OCI-LY1 (cell line): ENCODE data around the gene KANK4.

Source experiments
- H2AFZ ChIP-seq: fragments of 200-600 bp; sonication (generic), shearing (Covaris generic); 2 replicates; pipeline ENCODE4 v1.6.0; 2014; ENCODE audit warnings: antibody characterized with exemption, mild to moderate bottlenecking, low read length
- H3F3A ChIP-seq: fragments of 200-600 bp; sonication (generic), shearing (Covaris generic); 2 replicates; pipeline ENCODE4 v1.6.0; 2014; ENCODE audit warnings: mild to moderate bottlenecking, antibody characterized with exemption, low read length, moderate library complexity; ENCODE audit not compliant: insufficient read depth
- H3K27ac ChIP-seq: fragments of 200-600 bp; sonication (generic); 2 replicates; pipeline ENCODE4 v1.5.1; 2014; ENCODE audit warnings: low read length, mixed run types, mild to moderate bottlenecking, low read depth; ENCODE audit not compliant: poor library complexity, severe bottlenecking
- H3K27me3 ChIP-seq: fragments of 200-600 bp; sonication (generic); 2 replicates; pipeline ENCODE4 v1.6.0; 2014; ENCODE audit warnings: antibody characterized with exemption, mild to moderate bottlenecking, low read length, moderate library complexity; ENCODE audit not compliant: insufficient read depth
- H3K36me3 ChIP-seq: fragments of 200-600 bp; sonication (generic); 2 replicates; pipeline ENCODE4 v1.6.1; 2014; ENCODE audit warnings: mild to moderate bottlenecking, antibody characterized with exemption, low read length, moderate library complexity, mixed read lengths; ENCODE audit not compliant: insufficient read depth
- H3K4me1 ChIP-seq: fragments of 200-600 bp; sonication (generic); 2 replicates; pipeline ENCODE4 v1.5.1; 2014; ENCODE audit warnings: mild to moderate bottlenecking, low read length, moderate library complexity; ENCODE audit not compliant: insufficient read depth, severe bottlenecking
- H3K4me2 ChIP-seq: fragments of 200-600 bp; sonication (generic), shearing (Covaris generic); 2 replicates; pipeline ENCODE4 v1.6.1; 2014; ENCODE audit warnings: low read length
- H3K4me3 ChIP-seq: fragments of 200-600 bp; sonication (generic); 2 replicates; pipeline ENCODE4 v1.5.1; 2014; ENCODE audit warnings: low read length, low read depth, mild to moderate bottlenecking, mixed read lengths; ENCODE audit not compliant: poor library complexity, severe bottlenecking
- H3K79me2 ChIP-seq: fragments of 200-600 bp; shearing (Covaris generic); 2 replicates; pipeline ENCODE4 v1.6.1; 2016; ENCODE audit warnings: mixed run types, low read length, mixed read lengths; ENCODE audit not compliant: insufficient read depth
- H3K9ac ChIP-seq: fragments of 200-600 bp; sonication (generic), shearing (Covaris generic); 2 replicates; pipeline ENCODE4 v1.6.1; 2014; ENCODE audit warnings: mild to moderate bottlenecking, low read length, mixed read lengths
- H3K9me2 ChIP-seq: fragments of 200-600 bp; sonication (generic), shearing (Covaris generic); 2 replicates; pipeline ENCODE4 v1.6.1; 2014; ENCODE audit warnings: low read depth, mild to moderate bottlenecking, low read length, mixed read lengths
- H3K9me3 ChIP-seq: fragments of 200-600 bp; shearing (Covaris generic); 2 replicates; pipeline ENCODE4 v1.6.1; 2014; ENCODE audit warnings: low read length, mixed read lengths
- H4K20me1 ChIP-seq: fragments of 200-600 bp; sonication (generic), shearing (Covaris generic); 2 replicates; pipeline ENCODE4 v1.6.0; 2016; ENCODE audit warnings: mild to moderate bottlenecking, low read length; ENCODE audit not compliant: insufficient read depth
- EZH2 ChIP-seq: fragments of 200-600 bp; sonication (generic), shearing (Covaris generic); IDR thresholded peaks from 2 replicates; pipeline ENCODE4 v1.8.0; 2017; ENCODE audit warnings: borderline replicate concordance, mixed run types, mild to moderate bottlenecking, antibody characterized with exemption, low read length, moderate library complexity, mixed read lengths
- TF ChIP-seq, protein P1 (sequence below): fragments of 200-600 bp; sonication (generic), shearing (Covaris generic); IDR thresholded peaks from 2 replicates; pipeline ENCODE4 v1.5.1; 2017; ENCODE audit warnings: mild to moderate bottlenecking, antibody characterized with exemption, low read length, moderate library complexity, mixed read lengths

The KANK4 gene

DNA sequence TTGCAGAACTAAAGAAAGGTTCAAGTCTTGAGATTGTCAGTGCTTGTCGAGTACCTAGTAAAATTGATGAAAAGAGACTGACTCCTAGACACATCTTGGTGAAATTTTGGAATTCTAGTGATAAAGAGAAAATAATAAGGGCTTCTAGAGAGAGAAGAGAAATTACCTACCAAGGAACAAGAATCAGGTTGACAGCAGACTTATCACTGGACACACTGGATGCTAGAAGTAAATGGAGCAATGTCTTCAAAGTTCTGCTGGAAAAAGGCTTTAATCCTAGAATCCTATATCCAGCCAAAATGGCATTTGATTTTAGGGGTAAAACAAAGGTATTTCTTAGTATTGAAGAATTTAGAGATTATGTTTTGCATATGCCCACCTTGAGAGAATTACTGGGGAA, 108.3 kb downstream of the KANK4 start:
- Histone ChIP-seq H3K27me3 (no peaks in the 10 kb centered on the region), H3F3A (no peaks in the 10 kb centered on the region), H3K36me3 (no peaks in the 10 kb centered on the region), H3K27ac (no peak overlapping the region), H3K4me1 (no peaks in the 10 kb centered on the region), H3K4me3 (no peak overlapping the region), H2AFZ (no peak overlapping the region), H3K4me2 (no peak overlapping the region), H3K9me3 (peaks cover 11% of the 10 kb centered on the region), H3K9me2 (no peaks in the 10 kb centered on the region), H3K9ac (no peak overlapping the region), H4K20me1 (no peaks in the 10 kb centered on the region), H3K79me2 (no peaks in the 10 kb centered on the region)
- TF ChIP-seq EZH2, result no peak
- TF ChIP-seq, protein P1, sequence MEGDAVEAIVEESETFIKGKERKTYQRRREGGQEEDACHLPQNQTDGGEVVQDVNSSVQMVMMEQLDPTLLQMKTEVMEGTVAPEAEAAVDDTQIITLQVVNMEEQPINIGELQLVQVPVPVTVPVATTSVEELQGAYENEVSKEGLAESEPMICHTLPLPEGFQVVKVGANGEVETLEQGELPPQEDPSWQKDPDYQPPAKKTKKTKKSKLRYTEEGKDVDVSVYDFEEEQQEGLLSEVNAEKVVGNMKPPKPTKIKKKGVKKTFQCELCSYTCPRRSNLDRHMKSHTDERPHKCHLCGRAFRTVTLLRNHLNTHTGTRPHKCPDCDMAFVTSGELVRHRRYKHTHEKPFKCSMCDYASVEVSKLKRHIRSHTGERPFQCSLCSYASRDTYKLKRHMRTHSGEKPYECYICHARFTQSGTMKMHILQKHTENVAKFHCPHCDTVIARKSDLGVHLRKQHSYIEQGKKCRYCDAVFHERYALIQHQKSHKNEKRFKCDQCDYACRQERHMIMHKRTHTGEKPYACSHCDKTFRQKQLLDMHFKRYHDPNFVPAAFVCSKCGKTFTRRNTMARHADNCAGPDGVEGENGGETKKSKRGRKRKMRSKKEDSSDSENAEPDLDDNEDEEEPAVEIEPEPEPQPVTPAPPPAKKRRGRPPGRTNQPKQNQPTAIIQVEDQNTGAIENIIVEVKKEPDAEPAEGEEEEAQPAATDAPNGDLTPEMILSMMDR, result no peak

DNA sequence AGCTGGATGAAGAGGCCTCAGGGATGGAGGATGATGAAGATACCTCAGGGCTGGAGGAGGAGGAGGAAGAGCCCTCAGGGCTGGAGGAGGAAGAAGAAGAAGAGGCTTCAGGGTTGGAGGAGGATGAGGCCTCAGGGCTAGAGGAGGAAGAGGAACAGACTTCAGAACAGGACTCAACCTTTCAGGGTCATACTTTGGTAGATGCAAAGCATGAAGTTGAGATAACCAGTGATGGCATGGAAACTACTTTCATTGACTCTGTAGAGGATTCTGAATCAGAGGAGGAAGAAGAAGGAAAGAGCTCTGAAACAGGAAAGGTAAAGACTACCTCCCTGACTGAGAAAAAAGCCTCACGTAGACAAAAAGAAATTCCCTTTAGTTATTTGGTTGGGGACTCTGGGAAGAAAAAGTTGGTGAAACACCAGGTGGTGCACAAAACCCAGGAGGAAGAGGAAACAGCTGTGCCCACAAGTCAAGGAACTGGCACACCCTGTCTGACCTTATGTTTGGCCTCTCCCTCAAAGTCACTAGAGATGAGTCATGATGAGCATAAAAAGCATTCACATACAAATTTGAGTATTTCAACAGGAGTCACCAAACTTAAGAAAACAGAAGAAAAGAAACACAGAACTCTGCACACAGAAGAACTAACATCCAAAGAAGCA, 109.2 kb downstream of the KANK4 start:
- Histone ChIP-seq H3K4me1 (no peaks in the 10 kb centered on the region), H3K9me2 (no peaks in the 10 kb centered on the region), H3K4me2 (no peak overlapping the region), H3K9ac (no peak overlapping the region), H3F3A (no peaks in the 10 kb centered on the region), H3K36me3 (no peaks in the 10 kb centered on the region), H2AFZ (no peak overlapping the region), H3K79me2 (no peaks in the 10 kb centered on the region), H4K20me1 (no peaks in the 10 kb centered on the region), H3K27ac (no peak overlapping the region), H3K27me3 (no peaks in the 10 kb centered on the region), H3K9me3 (peaks cover 11% of the 10 kb centered on the region), H3K4me3 (no peak overlapping the region)
- TF ChIP-seq EZH2, result no peak
- TF ChIP-seq, protein P1, result no peak

DNA sequence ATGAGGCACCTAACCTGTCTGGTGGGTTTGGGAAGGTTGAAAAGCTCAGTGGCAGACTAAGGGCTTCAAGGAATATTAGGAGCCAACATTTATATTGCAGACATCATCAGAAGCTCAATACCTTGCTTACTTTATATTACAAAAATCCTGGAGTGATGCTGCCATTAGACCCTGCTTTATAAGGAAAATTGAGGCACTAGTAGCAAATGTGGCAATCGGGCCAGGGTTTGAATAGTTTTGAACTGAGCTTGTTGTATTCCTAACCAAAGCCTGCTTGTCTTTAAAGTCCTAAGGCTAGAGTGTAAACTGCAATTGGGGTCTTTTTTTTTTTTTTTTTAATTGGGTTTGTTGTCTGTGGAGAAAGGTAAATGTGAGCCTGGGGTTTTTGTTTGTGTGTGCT, 110.3 kb downstream of the KANK4 start:
- Histone ChIP-seq H3K4me1 (no peaks in the 10 kb centered on the region), H3K4me2 (no peak overlapping the region), H3F3A (no peaks in the 10 kb centered on the region), H3K27me3 (no peaks in the 10 kb centered on the region), H2AFZ (no peak overlapping the region), H3K27ac (no peak overlapping the region), H4K20me1 (no peaks in the 10 kb centered on the region), H3K9me2 (no peaks in the 10 kb centered on the region), H3K4me3 (no peak overlapping the region), H3K79me2 (no peaks in the 10 kb centered on the region), H3K9ac (no peak overlapping the region), H3K9me3 (peaks cover 11% of the 10 kb centered on the region), H3K36me3 (no peaks in the 10 kb centered on the region)
- no peak for TF ChIP-seq EZH2

DNA sequence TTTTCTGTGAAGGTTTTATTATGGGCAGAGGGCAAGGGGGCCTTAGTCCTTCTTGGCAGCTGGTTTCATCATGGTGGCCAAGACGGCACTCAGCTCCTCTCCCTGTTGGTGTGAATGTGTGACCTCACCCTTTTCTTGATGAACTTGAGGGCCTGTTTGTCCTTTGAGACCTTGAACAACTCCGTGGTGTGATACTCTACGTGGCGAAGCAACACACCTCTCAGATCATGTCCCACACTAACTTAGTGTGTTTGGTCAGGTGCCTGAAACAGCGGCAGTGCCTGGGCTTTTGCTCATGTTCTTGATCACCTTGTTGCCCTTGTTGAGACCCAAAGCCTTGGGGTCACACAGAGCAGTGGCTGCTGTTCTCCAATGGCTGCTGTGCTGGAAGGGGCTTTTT, 111.1 kb downstream of the KANK4 start:
- H4K20me1 ChIP-seq, result no peaks in the 10 kb centered on the region
- H3K9ac ChIP-seq, result no peak overlapping the region
- H3K36me3 ChIP-seq, result no peaks in the 10 kb centered on the region
- H3K4me1 ChIP-seq, result no peaks in the 10 kb centered on the region
- no peak overlapping the region for H3K27ac ChIP-seq
- no peaks in the 10 kb centered on the region for H3K27me3 ChIP-seq
- H3K79me2 ChIP-seq, result no peaks in the 10 kb centered on the region
- H2AFZ ChIP-seq, result no peak overlapping the region
- no peak overlapping the region for H3K4me3 ChIP-seq
- H3K4me2 ChIP-seq, result no peak overlapping the region
- H3K9me3 ChIP-seq, result peaks cover 11% of the 10 kb centered on the region
- H3K9me2 ChIP-seq, result no peaks in the 10 kb centered on the region
- no peak for TF ChIP-seq EZH2
- TF ChIP-seq, protein P1, result no peak
- H3F3A ChIP-seq, result no peaks in the 10 kb centered on the region
